ENCODE data around the gene SURF1. TPM values are rescaled to one million over a fixed set of nuclear protein-coding genes. Genes with fewer than 3 reads are reported as not detected.

The SURF1 gene
- total and polyA plus RNA-seq, 2 donors = 10.5 to 77.9 TPM

DNA sequence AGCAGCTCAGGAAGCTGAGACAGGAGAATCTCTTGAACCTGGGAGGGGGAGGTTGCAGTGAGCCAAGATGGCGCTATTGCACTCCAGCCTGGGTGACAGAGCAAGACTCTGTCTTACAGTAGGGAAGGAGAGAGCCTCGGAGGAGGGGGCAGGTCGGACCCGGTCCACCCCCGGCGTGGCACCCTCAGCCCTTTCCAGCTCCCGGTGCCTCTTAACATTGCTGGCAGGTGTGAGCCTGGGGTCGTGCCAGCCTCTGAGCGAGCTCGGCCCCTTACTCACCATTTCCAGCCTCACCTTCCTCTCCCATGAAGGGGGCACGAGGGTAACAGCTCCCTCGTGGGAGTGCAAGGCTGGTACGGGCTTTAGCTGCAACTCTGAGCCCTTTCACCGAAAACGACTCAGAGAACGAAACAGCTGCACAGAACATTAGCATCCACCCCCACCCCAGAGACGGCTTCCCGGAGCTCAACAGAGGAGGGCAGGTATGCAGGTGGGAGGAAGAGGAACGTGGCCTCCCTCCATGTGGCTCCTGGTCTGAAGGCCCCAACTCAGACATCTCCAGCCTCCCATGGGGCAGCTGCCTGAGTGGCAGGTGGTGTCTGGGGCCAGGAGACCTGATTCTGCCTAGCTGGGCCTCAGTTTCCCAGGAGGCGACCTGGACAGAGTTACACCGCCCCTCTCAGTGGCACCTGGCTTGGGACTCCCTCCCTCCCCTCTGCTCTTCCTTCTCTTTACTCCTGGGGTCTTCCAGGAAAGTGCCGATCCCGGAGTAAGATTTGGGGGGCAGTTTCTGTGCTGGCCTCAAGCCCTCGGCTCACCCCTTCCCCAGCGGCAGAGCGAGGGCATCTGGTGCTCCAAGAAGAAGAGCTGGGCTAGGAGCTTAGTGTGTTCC, 52.8 kb downstream of the SURF1 start:
- Histone ChIP-seq H3K4me1 (ENCODE audit: insufficient read depth) (no peaks in the 10 kb centered on the region), H3K27ac (ENCODE audit: low read depth) (no peak overlapping the region), H3K4me3 (ENCODE audit: low read depth, low read length) (no peak overlapping the region), H3K36me3 (ENCODE audit: insufficient read depth) (no peaks in the 10 kb centered on the region)
- WGBS = 75% methylated on average over 26 of the region's 26 CpGs
- DNase-seq (ENCODE audit: extremely low spot score) = no peak

Small RNA genes within 50 kb of the gene (small RNA-seq; reads per million reads assigned to genes)
- not detected for gene RF00019
- gene SNORD24 = not detected
- gene SNORD36A = not detected
- gene SNORD36B = not detected
- gene SNORD36C = not detected

Other genes with a start within 250 kb of the SURF1 start
- gene RALGDS, start 235.2 kb downstream of the SURF1 start, total RNA-seq = 32.0 TPM
- 53.9 TPM for gene RALGDS, start 235.2 kb downstream of the SURF1 start, polyA plus RNA-seq
- gene GBGT1, start 192.6 kb downstream of the SURF1 start, total RNA-seq = 5.8 TPM
- 14.2 TPM for gene GBGT1, start 192.6 kb downstream of the SURF1 start, polyA plus RNA-seq
- gene OBP2B, start 147.2 kb downstream of the SURF1 start, total RNA-seq = not detected
- gene OBP2B, start 147.2 kb downstream of the SURF1 start, polyA plus RNA-seq = not detected
- 1.4 TPM for gene ABO, start 81.3 kb downstream of the SURF1 start, total RNA-seq
- gene ABO, start 81.3 kb downstream of the SURF1 start, polyA plus RNA-seq = 1.9 TPM
- 10.2 TPM for gene SURF6, start 20.3 kb downstream of the SURF1 start, total RNA-seq
- gene SURF6, start 20.3 kb downstream of the SURF1 start, polyA plus RNA-seq = 30.4 TPM
- gene MED22, start 8.4 kb downstream of the SURF1 start, total RNA-seq = 17.3 TPM
- 42.7 TPM for gene MED22, start 8.4 kb downstream of the SURF1 start, polyA plus RNA-seq
- gene RPL7A, start 8.3 kb downstream of the SURF1 start, total RNA-seq = 1,153 TPM
- 2,769 TPM for gene RPL7A, start 8.3 kb downstream of the SURF1 start, polyA plus RNA-seq
- gene SURF2, start 63 bp upstream of the SURF1 start, total RNA-seq = 7.0 TPM
- gene SURF2, start 63 bp upstream of the SURF1 start, polyA plus RNA-seq = 30.3 TPM
- 152 TPM for gene SURF4, start 19.6 kb upstream of the SURF1 start, total RNA-seq
- 109 TPM for gene SURF4, start 19.6 kb upstream of the SURF1 start, polyA plus RNA-seq
- 0.32 TPM for gene STKLD1, start 19.9 kb upstream of the SURF1 start, total RNA-seq
- 1.1 TPM for gene STKLD1, start 19.9 kb upstream of the SURF1 start, polyA plus RNA-seq
- 8.5 TPM for gene REXO4, start 61.5 kb upstream of the SURF1 start, total RNA-seq
- gene REXO4, start 61.5 kb upstream of the SURF1 start, polyA plus RNA-seq = 21.5 TPM
- 1.8 TPM for gene ADAMTS13, start 65.9 kb upstream of the SURF1 start, total RNA-seq
- 3.7 TPM for gene ADAMTS13, start 65.9 kb upstream of the SURF1 start, polyA plus RNA-seq
- gene CACFD1, start 103.5 kb upstream of the SURF1 start, total RNA-seq = 5.9 TPM
- gene CACFD1, start 103.5 kb upstream of the SURF1 start, polyA plus RNA-seq = 19.5 TPM
- gene SLC2A6, start 122.6 kb upstream of the SURF1 start, total RNA-seq = 3.4 TPM
- 4.1 TPM for gene SLC2A6, start 122.6 kb upstream of the SURF1 start, polyA plus RNA-seq
- gene MYMK, start 168.5 kb upstream of the SURF1 start, total RNA-seq = 1.2 TPM
- gene MYMK, start 168.5 kb upstream of the SURF1 start, polyA plus RNA-seq = not detected
- 2.2 TPM for gene ADAMTSL2, start 178.2 kb upstream of the SURF1 start, total RNA-seq
- 8.9 TPM for gene ADAMTSL2, start 178.2 kb upstream of the SURF1 start, polyA plus RNA-seq